Neural progenitor cell (in vitro differentiated cells): ENCODE results near the gene HCRTR2. TPM values are rescaled to one million over a fixed set of nuclear protein-coding genes. Genes with fewer than 3 reads are reported as not detected.

Experiments
- DNase-seq: peaks from one replicate; pipeline ENCODE4 v3.0.0-alpha.2; 2016; ENCODE audit warnings: low spot score
- H2AFZ ChIP-seq: fragments of 200-600 bp; sonication (generic); replicated peaks from 2 replicates; pipeline ENCODE4 v1.6.1; 2016; ENCODE audit warnings: antibody characterized with exemption
- H3F3A ChIP-seq: fragments of 200-600 bp; sonication (generic); 2 replicates; pipeline ENCODE4 v1.6.1; 2016; ENCODE audit warnings: antibody characterized with exemption, low read depth
- H3K27ac ChIP-seq: fragments of 200-600 bp; sonication (generic); 2 replicates; pipeline ENCODE4 v1.5.1; 2016; ENCODE audit warnings: mild to moderate bottlenecking
- H3K27me3 ChIP-seq: fragments of 200-600 bp; sonication (generic); 2 replicates; pipeline ENCODE4 v1.6.1; 2016; ENCODE audit warnings: mild to moderate bottlenecking, moderate library complexity
- H3K36me3 ChIP-seq: fragments of 200-600 bp; sonication (generic); 2 replicates; pipeline ENCODE4 v1.5.1; 2016
- H3K4me1 ChIP-seq: fragments of 200-600 bp; sonication (generic); 2 replicates; pipeline ENCODE4 v1.6.1; 2016; ENCODE audit warnings: mixed run types
- H3K4me2 ChIP-seq: fragments of 200-600 bp; sonication (generic); 2 replicates; pipeline ENCODE4 v1.6.1; 2016
- H3K4me3 ChIP-seq: fragments of 200-600 bp; sonication (generic); 2 replicates; pipeline ENCODE4 v1.5.1; 2016
- H3K79me2 ChIP-seq: fragments of 200-600 bp; sonication (generic); 2 replicates; pipeline ENCODE4 v1.6.1; 2016; ENCODE audit warnings: low read depth
- H3K9ac ChIP-seq: fragments of 200-600 bp; sonication (generic); 2 replicates; pipeline ENCODE4 v1.6.1; 2016
- H3K9me3 ChIP-seq: fragments of 200-600 bp; sonication (generic); 2 replicates; pipeline ENCODE4 v1.5.1; 2016; ENCODE audit warnings: low read depth
- H4K20me1 ChIP-seq: fragments of 200-600 bp; sonication (generic); 2 replicates; pipeline ENCODE4 v1.6.1; 2016; ENCODE audit warnings: low read depth
- H3K27ac Mint-ChIP-seq: 3 replicates; pipeline ENCODE4 v1.8.0; 2021; ENCODE audit warnings: mixed read lengths
- H3K27me3 Mint-ChIP-seq: 2 replicates; pipeline ENCODE4 v1.8.0; 2022; ENCODE audit warnings: low read depth, mild to moderate bottlenecking, inconsistent platforms, moderate library complexity, mixed read lengths; ENCODE audit not compliant: insufficient read depth
- H3K36me3 Mint-ChIP-seq: 3 replicates; pipeline ENCODE4 v1.8.0; 2021; ENCODE audit warnings: mixed read lengths
- H3K4me1 Mint-ChIP-seq: 3 replicates; pipeline ENCODE4 v1.8.0; 2021; ENCODE audit warnings: mixed read lengths
- H3K4me3 Mint-ChIP-seq: 3 replicates; pipeline ENCODE4 v1.8.0; 2021; ENCODE audit warnings: mild to moderate bottlenecking, moderate library complexity, mixed read lengths
- H3K9me3 Mint-ChIP-seq: 3 replicates; pipeline ENCODE4 v1.8.0; 2020; ENCODE audit warnings: mixed read lengths
- EZH2 ChIP-seq: fragments of 200-600 bp; sonication (generic); IDR thresholded peaks from 2 replicates; pipeline ENCODE4 v1.6.1; 2017; ENCODE audit warnings: antibody characterized with exemption, mild to moderate bottlenecking, moderate library complexity
- EZH2phosphoT487 ChIP-seq: fragments of 200-600 bp; sonication (generic); IDR thresholded peaks from 2 replicates; pipeline ENCODE4 v1.6.1; 2017; ENCODE audit warnings: antibody characterized with exemption
- total RNA-seq: library from RNA; depleted of rRNA; stranded (reverse); fragments of >200 nt; gene quantifications from 2 replicates; pipeline ENCODE4 v1.2.3, GENCODE V29; 2015; ENCODE audit warnings: low replicate concordance
- TF ChIP-seq, protein P1 (sequence below): fragments of 200-600 bp; sonication (generic); IDR thresholded peaks from 2 replicates; pipeline ENCODE4 v1.5.1; 2017; ENCODE audit warnings: antibody characterized with exemption, mild to moderate bottlenecking

The HCRTR2 gene
- 0.06 TPM in 1 of 2 replicates, not detected in the other for total RNA-seq

GRCh38 chr6:55174211-55175026, at the start of gene HCRTR2:
HCRTR2 (plus strand) TSS chr6:55174515; CDS start chr6:55174588, 73 bp downstream.
- no peaks in the 10 kb centered on the region for H3K36me3 Mint-ChIP-seq
- no peaks in the 10 kb centered on the region for H3K9me3 Mint-ChIP-seq
- H3K9ac ChIP-seq = no peak within 1 kb of the TSS
- H4K20me1 ChIP-seq = no peaks in the 10 kb centered on the region
- peak within 1 kb of the TSS; percentile 88 for H3K4me3 Mint-ChIP-seq
- peak within 1 kb of the TSS; percentile 54 for H3K4me3 ChIP-seq
- peaks cover 15% of the 10 kb centered on the region for H3K27me3 Mint-ChIP-seq
- peaks cover 46% of the 10 kb centered on the region for H3K27me3 ChIP-seq
- no peak within 1 kb of the TSS for H3K27ac ChIP-seq
- H3K4me2 ChIP-seq = peak within 1 kb of the TSS; percentile 82
- peaks cover 19% of the 10 kb centered on the region for H3K4me1 Mint-ChIP-seq
- H3K36me3 ChIP-seq = no peaks in the 10 kb centered on the region
- no peak within 1 kb of the TSS for H3K27ac Mint-ChIP-seq
- peak within 1 kb of the TSS; percentile 26 for H2AFZ ChIP-seq
- peak; percentile 45 for DNase-seq
- no peaks in the 10 kb centered on the region for H3K9me3 ChIP-seq
- peak; percentile 66 for TF ChIP-seq EZH2
- peak; percentile 42 for TF ChIP-seq EZH2phosphoT487
- TF ChIP-seq, protein P1, sequence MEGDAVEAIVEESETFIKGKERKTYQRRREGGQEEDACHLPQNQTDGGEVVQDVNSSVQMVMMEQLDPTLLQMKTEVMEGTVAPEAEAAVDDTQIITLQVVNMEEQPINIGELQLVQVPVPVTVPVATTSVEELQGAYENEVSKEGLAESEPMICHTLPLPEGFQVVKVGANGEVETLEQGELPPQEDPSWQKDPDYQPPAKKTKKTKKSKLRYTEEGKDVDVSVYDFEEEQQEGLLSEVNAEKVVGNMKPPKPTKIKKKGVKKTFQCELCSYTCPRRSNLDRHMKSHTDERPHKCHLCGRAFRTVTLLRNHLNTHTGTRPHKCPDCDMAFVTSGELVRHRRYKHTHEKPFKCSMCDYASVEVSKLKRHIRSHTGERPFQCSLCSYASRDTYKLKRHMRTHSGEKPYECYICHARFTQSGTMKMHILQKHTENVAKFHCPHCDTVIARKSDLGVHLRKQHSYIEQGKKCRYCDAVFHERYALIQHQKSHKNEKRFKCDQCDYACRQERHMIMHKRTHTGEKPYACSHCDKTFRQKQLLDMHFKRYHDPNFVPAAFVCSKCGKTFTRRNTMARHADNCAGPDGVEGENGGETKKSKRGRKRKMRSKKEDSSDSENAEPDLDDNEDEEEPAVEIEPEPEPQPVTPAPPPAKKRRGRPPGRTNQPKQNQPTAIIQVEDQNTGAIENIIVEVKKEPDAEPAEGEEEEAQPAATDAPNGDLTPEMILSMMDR = no peak
- H3K4me1 ChIP-seq = peaks cover 12% of the 10 kb centered on the region
- no peaks in the 10 kb centered on the region for H3F3A ChIP-seq
- no peaks in the 10 kb centered on the region for H3K79me2 ChIP-seq

DNA sequence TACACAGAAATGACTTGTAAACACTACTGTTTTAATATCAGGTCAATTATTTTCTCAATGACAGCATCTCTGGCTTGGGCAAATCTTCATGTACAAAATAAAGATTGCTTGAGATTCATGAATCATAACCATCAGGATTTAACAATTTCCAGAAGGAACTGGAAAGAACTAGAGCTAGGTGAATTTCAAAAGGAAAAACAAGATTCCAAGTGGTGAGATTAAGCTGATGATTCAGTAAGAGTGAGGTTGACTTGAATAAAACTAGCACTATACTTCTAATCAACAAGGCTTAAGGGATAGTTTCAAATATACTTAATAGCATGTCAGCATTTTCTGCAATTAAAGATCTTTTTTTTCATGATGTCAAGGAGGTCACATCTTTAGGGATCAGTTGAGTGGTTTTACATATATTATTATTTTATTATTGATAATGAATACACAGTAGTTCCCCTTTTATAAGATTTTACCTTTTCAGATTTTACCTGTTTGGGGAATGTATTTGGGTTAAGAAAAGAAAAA, 43.5 kb upstream of the HCRTR2 start:
- no peak for DNase-seq
- H3K36me3 Mint-ChIP-seq = no peaks in the 10 kb centered on the region

GRCh38 chr6:55131616-55132015, 42.7 kb upstream of the HCRTR2 start:
- H3K4me3 ChIP-seq = no peak overlapping the region
- H3F3A ChIP-seq = no peaks in the 10 kb centered on the region
- no peak overlapping the region for H3K27ac Mint-ChIP-seq
- no peaks in the 10 kb centered on the region for H3K36me3 ChIP-seq
- H2AFZ ChIP-seq = no peak overlapping the region
- no peaks in the 10 kb centered on the region for H3K36me3 Mint-ChIP-seq
- H3K9me3 ChIP-seq = no peaks in the 10 kb centered on the region
- no peak for DNase-seq
- H3K9ac ChIP-seq = no peak overlapping the region
- H3K4me1 Mint-ChIP-seq = no peaks in the 10 kb centered on the region
- H3K27me3 ChIP-seq = no peaks in the 10 kb centered on the region
- H3K4me3 Mint-ChIP-seq = no peak overlapping the region
- H3K79me2 ChIP-seq = no peaks in the 10 kb centered on the region
- H3K27me3 Mint-ChIP-seq = no peaks in the 10 kb centered on the region
- H3K27ac ChIP-seq = no peak overlapping the region
- H4K20me1 ChIP-seq = no peaks in the 10 kb centered on the region
- TF ChIP-seq EZH2 (no peak), EZH2phosphoT487 (no peak)
- TF ChIP-seq, protein P1 = no peak
- H3K4me1 ChIP-seq = no peaks in the 10 kb centered on the region
- H3K4me2 ChIP-seq = no peak overlapping the region
- H3K9me3 Mint-ChIP-seq = no peaks in the 10 kb centered on the region

More for the DNA sequence above, 43.5 kb upstream of the HCRTR2 start:
- no peak overlapping the region for H3K27ac Mint-ChIP-seq
- Histone ChIP-seq H3K79me2 (no peaks in the 10 kb centered on the region), H4K20me1 (no peaks in the 10 kb centered on the region), H3F3A (no peaks in the 10 kb centered on the region), H2AFZ (no peak overlapping the region), H3K27ac (no peak overlapping the region), H3K9ac (no peak overlapping the region), H3K27me3 (no peaks in the 10 kb centered on the region), H3K9me3 (no peaks in the 10 kb centered on the region), H3K4me1 (no peaks in the 10 kb centered on the region), H3K4me2 (no peak overlapping the region), H3K4me3 (no peak overlapping the region), H3K36me3 (no peaks in the 10 kb centered on the region)
- H3K27me3 Mint-ChIP-seq = no peaks in the 10 kb centered on the region
- TF ChIP-seq, protein P1 = no peak
- TF ChIP-seq EZH2phosphoT487 = no peak
- TF ChIP-seq EZH2 = no peak
- H3K9me3 Mint-ChIP-seq = peaks cover 3% of the 10 kb centered on the region
- H3K4me3 Mint-ChIP-seq = no peak overlapping the region
- no peaks in the 10 kb centered on the region for H3K4me1 Mint-ChIP-seq
